GM10847 (cell line): ENCODE measurements around the gene PIK3R4.

Source experiments
- POLR2A ChIP-seq: IDR thresholded peaks from 2 replicates; pipeline ENCODE4 v1.6.1; 2011; ENCODE audit not compliant: insufficient read length; ENCODE audit errors: extremely low read depth

PIK3R4 gene

GRCh38 chr3:130636480-130637234 is 110.0 kb downstream of the PIK3R4 start:
- TF ChIP-seq POLR2A, result no peak

DNA sequence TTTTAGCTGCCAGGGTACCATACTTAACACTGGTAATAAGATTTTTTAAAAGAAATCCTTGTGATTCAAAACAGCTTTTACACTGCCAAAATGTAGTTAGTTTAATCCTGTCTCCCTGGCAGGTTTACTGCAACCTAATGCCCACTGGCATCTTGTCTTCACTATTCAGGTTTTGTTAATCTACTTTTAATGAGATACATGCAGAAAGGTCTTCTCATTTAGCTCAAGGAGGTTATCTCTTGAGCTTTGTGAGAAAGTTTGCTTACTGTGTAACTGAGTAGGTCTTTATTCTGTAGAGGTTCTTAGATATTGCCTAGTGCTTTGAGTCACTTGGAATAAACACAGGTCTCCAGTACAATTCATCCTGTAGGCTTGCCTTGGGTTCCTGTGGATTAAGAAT is 110.7 kb downstream of the PIK3R4 start:
- no peak for TF ChIP-seq POLR2A

GRCh38 chr3:130635285-130635684 is 111.3 kb downstream of the PIK3R4 start:
- TF ChIP-seq POLR2A, result no peak
